ENCODE measurements around the gene LLCFC1.
A peak's percentile ranks its signal among the peaks of the same experiment; 100 is the strongest.

LLCFC1 gene

DNA sequence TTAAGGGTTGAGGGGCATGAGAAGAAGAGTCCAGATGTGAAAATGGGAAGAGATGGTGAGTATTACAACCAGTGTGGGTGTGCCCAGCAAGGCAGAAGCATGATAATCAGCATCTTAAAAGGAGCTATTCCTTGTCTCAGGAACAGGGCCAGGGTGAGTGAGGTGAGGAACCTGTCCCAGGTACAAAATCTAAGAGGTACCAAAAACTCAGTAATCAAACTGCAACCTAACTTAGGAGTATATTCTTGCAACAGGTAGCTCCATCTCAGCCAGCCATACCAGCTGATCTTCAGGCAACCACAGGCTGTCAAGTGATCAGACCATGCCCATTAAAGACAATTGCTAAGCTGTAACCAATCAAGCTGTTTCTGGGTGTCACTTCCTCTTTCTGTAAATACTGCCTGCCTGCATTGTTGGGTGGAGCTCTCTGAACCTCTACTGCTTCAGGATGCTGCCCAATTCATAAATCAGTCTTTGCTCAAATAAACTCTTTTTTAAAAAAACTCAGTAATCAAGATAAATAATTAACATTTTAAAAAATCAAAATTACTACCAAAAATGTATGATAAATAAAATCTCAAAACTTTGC lies 15.5 kb downstream of the LLCFC1 start:
- TF ChIP-seq ZFX (IDR thresholded peaks at IDR 0.05; ENCODE audit: borderline replicate concordance): no peak
- TF ChIP-seq, protein P1, sequence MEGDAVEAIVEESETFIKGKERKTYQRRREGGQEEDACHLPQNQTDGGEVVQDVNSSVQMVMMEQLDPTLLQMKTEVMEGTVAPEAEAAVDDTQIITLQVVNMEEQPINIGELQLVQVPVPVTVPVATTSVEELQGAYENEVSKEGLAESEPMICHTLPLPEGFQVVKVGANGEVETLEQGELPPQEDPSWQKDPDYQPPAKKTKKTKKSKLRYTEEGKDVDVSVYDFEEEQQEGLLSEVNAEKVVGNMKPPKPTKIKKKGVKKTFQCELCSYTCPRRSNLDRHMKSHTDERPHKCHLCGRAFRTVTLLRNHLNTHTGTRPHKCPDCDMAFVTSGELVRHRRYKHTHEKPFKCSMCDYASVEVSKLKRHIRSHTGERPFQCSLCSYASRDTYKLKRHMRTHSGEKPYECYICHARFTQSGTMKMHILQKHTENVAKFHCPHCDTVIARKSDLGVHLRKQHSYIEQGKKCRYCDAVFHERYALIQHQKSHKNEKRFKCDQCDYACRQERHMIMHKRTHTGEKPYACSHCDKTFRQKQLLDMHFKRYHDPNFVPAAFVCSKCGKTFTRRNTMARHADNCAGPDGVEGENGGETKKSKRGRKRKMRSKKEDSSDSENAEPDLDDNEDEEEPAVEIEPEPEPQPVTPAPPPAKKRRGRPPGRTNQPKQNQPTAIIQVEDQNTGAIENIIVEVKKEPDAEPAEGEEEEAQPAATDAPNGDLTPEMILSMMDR (IDR thresholded peaks at IDR 0.05): no peak
- no peak overlapping the region for H3K27ac ChIP-seq

DNA sequence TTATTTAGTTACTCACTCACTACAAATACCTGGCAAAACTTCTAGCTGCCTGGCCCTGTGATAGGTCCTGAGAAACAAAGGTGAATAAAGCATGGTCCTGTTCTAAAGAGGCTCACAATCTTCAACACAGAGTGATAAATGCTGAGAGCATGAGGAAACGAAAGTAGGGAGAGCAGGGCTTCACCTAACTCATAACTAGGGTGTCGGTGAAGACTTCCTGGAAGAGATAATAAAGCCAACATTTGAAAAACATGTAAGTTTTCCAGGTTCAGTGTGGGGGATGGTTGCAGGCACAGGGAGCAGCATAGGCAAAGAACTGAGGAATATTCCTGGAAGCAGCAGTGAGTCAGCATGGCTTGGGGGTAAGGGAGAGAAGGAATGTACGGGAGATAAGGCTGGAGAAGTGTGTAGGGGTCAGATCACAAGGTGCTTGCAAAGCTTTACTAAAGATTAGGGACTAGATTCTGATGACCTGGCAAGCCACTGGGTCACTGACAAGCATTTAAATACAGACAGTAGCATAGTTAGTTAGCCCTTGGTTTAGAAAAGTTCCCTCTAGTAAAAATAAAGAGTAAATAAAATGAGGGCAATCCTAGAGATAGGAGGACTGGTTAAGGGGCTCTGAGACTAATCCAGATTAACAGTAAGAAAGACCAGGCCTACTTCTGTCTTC lies 17.8 kb downstream of the LLCFC1 start:
- H3K27ac ChIP-seq: no peak overlapping the region
- TF ChIP-seq ZFX (IDR thresholded peaks at IDR 0.05; ENCODE audit: borderline replicate concordance): no peak
- TF ChIP-seq, protein P1 (IDR thresholded peaks at IDR 0.05): no peak

DNA sequence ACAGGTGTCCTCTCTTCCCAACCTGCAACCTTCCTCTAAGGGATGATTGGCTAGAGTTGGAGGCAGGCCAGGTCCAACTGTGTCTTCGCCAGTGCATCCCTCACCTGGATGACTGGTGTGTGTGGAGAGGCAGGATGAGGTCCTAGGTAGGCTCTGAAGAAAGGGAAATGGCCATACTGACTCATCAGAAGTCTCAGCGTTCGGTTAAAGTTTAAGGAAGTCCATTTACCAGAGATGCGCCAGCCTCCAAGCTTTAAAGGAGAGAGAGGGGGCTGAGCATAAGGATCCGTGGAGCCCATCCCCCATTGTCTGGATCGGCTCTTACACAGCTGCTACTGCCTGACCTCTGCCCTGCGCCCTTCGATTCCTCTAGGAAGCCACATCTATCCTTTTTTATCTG lies 18.4 kb downstream of the LLCFC1 start:
- H3K27ac ChIP-seq: no peak overlapping the region
- no peak for TF ChIP-seq ZFX (IDR thresholded peaks at IDR 0.05; ENCODE audit: borderline replicate concordance)
- TF ChIP-seq, protein P1 (IDR thresholded peaks at IDR 0.05): no peak

DNA sequence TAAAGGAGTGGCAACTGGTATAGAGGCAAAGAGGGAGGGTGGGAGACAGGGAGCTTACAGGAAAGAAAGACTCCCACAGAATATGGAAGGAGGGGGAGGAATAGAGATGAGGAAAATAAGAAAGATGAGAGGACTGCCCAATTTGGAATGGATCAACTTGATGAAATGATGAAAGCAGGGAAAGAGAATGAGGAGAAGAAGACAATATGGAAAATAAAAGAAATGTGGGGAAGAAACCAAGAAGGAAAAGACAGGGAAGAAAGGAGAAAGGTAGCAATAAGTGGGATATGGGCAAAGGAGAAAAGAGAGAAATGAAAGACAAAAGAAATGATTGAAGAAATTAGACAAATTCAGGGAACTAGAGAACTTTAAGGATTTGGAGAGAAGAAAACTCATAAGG lies 19.9 kb downstream of the LLCFC1 start:
- H3K27ac ChIP-seq: no peak overlapping the region
- TF ChIP-seq ZFX (IDR thresholded peaks at IDR 0.05; ENCODE audit: borderline replicate concordance): no peak
- TF ChIP-seq, protein P1 (IDR thresholded peaks at IDR 0.05): no peak

DNA sequence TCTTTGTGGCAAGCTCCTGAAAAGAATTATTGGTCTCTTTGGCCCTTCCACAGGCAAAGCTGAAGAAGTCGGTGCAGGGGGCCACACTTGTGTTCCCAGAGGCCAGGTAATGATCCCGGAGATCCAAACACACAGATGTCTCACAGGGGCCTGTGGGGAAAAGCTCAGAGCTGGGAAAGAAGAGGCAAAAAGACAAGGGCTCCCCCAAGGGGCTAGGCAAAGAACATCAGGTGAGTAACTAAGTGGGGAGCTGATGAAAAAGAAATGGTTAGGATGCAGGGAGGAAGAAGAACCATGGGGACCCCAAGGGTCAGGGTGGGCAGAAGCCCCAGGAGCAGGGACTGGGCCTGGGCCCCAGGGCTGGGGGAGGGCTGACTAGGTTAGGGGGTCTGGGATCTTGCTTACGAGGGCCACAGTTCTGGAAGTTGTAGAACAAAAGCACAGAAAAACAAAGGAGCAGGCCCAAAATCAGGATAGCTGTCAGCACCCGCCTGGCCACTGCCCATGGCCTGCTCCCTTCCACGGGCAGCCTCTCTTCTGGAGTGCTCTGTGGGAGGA lies 21.8 kb downstream of the LLCFC1 start:
- TF ChIP-seq, protein P1 (IDR thresholded peaks at IDR 0.05): peak; percentile 30
- TF ChIP-seq ZFX (IDR thresholded peaks at IDR 0.05; ENCODE audit: borderline replicate concordance): no peak

DNA sequence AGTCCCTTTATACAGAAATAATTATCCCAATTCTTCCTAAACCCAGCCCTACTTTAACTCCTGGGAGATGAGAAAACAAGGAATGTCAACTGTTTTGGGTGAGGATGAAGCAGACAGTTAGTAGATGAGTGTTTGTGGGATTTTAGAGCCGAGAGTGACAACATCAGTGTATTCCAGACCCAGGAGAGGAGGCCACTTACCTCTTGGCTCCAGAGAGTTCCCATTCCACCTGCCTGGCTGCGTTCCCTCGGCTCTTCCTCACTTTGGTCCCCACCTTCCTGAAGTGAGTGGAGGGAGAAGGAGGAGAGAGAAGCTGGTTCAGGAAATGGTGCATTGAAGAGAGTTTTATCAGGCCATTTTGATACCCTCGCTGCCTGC lies 22.3 kb downstream of the LLCFC1 start:
- TF ChIP-seq, protein P1 (IDR thresholded peaks at IDR 0.05): no peak
- no peak for TF ChIP-seq ZFX (IDR thresholded peaks at IDR 0.05; ENCODE audit: borderline replicate concordance)
- no peak overlapping the region for H3K27ac ChIP-seq

More for the DNA sequence above, 21.8 kb downstream of the LLCFC1 start:
- H3K27ac ChIP-seq: no peak overlapping the region
